Endodermal cell (in vitro differentiated cells): ENCODE measurements around the gene FBRSL1. TPM values are rescaled to one million over a fixed set of nuclear protein-coding genes. Genes with fewer than 3 reads are reported as not detected.

Experiments
- DNase-seq: peaks from one replicate; pipeline ENCODE4 v3.0.0-alpha.2; 2017
- H3K27ac ChIP-seq: 2 replicates; pipeline ENCODE4 v1.5.1; 2013; ENCODE audit warnings: mild to moderate bottlenecking, low read depth, low read length, moderate library complexity
- H3K27me3 ChIP-seq: 2 replicates; pipeline ENCODE4 v1.6.1; 2013; ENCODE audit warnings: mild to moderate bottlenecking, low read length, moderate library complexity; ENCODE audit not compliant: insufficient read depth, control insufficient read depth, poor library complexity, severe bottlenecking
- H3K36me3 ChIP-seq: 2 replicates; pipeline ENCODE4 v1.7.0; 2013; ENCODE audit warnings: mild to moderate bottlenecking, low read length, moderate library complexity; ENCODE audit not compliant: control insufficient read depth, insufficient read depth
- H3K4me1 ChIP-seq: one replicate; pipeline ENCODE4 v1.7.0; 2013; ENCODE audit warnings: low read length; ENCODE audit not compliant: control insufficient read depth, insufficient read depth
- H3K4me3 ChIP-seq: 2 replicates; pipeline ENCODE4 v1.5.1; 2013; ENCODE audit warnings: mild to moderate bottlenecking, low read length, moderate library complexity
- H3K9ac ChIP-seq: 2 replicates; pipeline ENCODE4 v1.6.1; 2013; ENCODE audit warnings: mild to moderate bottlenecking, low read length, moderate library complexity; ENCODE audit not compliant: poor library complexity, severe bottlenecking; ENCODE audit errors: extremely low read depth
- H3K9me3 ChIP-seq: 2 replicates; pipeline ENCODE4 v1.6.1; 2013; ENCODE audit warnings: mild to moderate bottlenecking, low read length, moderate library complexity; ENCODE audit not compliant: control insufficient read depth
- H3K27ac Mint-ChIP-seq: 2 replicates; pipeline ENCODE4 v1.8.0; 2020; ENCODE audit warnings: mixed read lengths
- H3K27me3 Mint-ChIP-seq: 2 replicates; pipeline ENCODE4 v1.8.0; 2021; ENCODE audit warnings: mild to moderate bottlenecking, mixed read lengths; ENCODE audit not compliant: insufficient read depth
- H3K36me3 Mint-ChIP-seq: 2 replicates; pipeline ENCODE4 v1.8.0; 2020; ENCODE audit warnings: low read depth, mixed read lengths
- H3K4me1 Mint-ChIP-seq: 2 replicates; pipeline ENCODE4 v1.8.0; 2020; ENCODE audit warnings: mixed read lengths
- H3K4me3 Mint-ChIP-seq: 2 replicates; pipeline ENCODE4 v1.8.0; 2020; ENCODE audit warnings: mild to moderate bottlenecking, moderate library complexity, mixed read lengths
- H3K9me3 Mint-ChIP-seq: 2 replicates; pipeline ENCODE4 v1.8.0; 2020; ENCODE audit warnings: mild to moderate bottlenecking, mixed read lengths
- CTCF ChIP-seq: fragments of 200-600 bp; sonication (generic); conservative IDR thresholded peaks from 2 replicates; pipeline ENCODE4 v1.5.0; 2021; ENCODE audit warnings: antibody characterized with exemption, mild to moderate bottlenecking
- WGBS, 2 experiments: methylation state at CpG; one replicate each; pipeline versions ENCODE4 v1.1.5 to v1.1.7; 2013; ENCODE audit warnings: missing lambda C conversion rate in 2 of 2, mixed read lengths in 1 of 2; ENCODE audit not compliant: insufficient coverage in 1 of 2, insufficient read length in 1 of 2; 5-methylcytosine and 5-hydroxymethylcytosine counted together
- total RNA-seq, 2 donors: library from RNA; stranded (reverse); fragmentation: NEBNext Ultra II Directional in 1 of 2; extraction: Animal tissue kit (Norgen Biotek cat#: 25700) in 1 of 2; gene quantifications; 2 replicates in 1 of 2; 3 replicates in 1 of 2; pipeline ENCODE4 v1.2.1, GENCODE V29; 2021

Gene FBRSL1
- total RNA-seq, 2 donors from 2014 or later = 74.9 to 92.3 TPM

DNA sequence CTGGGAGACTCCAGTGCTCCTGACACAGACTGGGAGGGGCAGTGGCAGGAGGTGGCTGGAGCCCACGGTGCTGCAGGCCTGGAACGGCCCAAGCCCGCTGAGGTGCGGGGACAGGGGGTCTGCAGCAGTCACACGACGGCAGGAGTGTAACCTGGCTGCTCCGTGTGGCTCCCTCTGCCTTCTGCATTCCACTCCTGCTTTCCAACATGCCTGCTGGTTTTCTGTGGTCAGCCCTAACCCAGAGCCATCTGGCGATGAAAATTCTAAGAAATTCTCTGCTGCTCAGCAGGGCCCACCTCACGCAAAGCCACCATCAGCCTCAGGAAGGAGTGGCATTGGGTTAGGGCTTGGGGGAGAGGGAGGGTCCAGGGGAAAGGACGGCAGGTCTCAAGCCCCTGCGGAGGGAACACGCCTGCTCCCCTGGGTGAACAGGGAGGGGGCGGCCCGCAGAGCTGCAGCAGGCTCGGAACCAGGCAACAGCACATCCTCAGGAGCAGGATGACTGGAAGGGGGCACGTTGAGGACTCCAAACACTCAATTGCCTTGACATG, 5.0 kb upstream of the FBRSL1 start:
- Mint-ChIP-seq H3K27ac (no peak overlapping the region), H3K9me3 (no peaks in the 10 kb centered on the region), H3K27me3 (peaks cover 85% of the 10 kb centered on the region), H3K4me1 (peaks cover 2% of the 10 kb centered on the region), H3K36me3 (no peaks in the 10 kb centered on the region), H3K4me3 (no peak overlapping the region)
- Histone ChIP-seq H3K27me3 (peaks cover 73% of the 10 kb centered on the region), H3K9ac (no peak overlapping the region), H3K4me3 (no peak overlapping the region), H3K27ac (no peak overlapping the region), H3K36me3 (no peaks in the 10 kb centered on the region), H3K9me3 (no peaks in the 10 kb centered on the region), H3K4me1 (no peaks in the 10 kb centered on the region)
- WGBS, 2 experiments = 74 to 76% methylated on average over 10 to 16 of the region's 16 CpGs
- DNase-seq = no peak
- no peak for TF ChIP-seq CTCF

DNA sequence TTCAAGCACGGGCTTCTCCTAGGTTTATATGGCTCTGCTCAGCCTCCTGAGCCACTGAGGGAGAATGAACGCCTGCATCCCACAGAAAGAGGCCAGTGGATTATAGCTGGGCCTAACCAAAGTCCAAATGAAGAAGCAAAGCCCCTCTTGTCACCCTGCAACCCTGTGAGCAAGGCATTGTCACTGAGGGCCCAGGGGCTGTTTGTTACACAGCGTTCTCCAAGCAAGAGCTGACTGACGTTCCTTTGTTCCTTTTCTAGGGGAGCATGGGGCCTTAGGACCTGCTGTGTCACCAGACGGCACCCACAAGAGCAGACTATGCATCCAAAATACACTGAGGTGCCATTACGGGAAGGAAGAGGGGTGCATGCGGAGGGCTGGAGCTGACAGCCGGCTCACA, 4.3 kb upstream of the FBRSL1 start:
- no peak overlapping the region for H3K4me3 Mint-ChIP-seq
- WGBS, 2 experiments = 82 to 87% methylated on average over 4 to 8 of the region's 8 CpGs
- no peak overlapping the region for H3K4me3 ChIP-seq
- H3K27me3 ChIP-seq = peaks cover 73% of the 10 kb centered on the region
- H3K36me3 ChIP-seq = no peaks in the 10 kb centered on the region
- H3K9me3 Mint-ChIP-seq = no peaks in the 10 kb centered on the region
- no peak overlapping the region for H3K9ac ChIP-seq
- H3K4me1 Mint-ChIP-seq = peaks cover 2% of the 10 kb centered on the region
- no peak overlapping the region for H3K27ac ChIP-seq
- peaks cover 79% of the 10 kb centered on the region for H3K27me3 Mint-ChIP-seq
- no peak overlapping the region for H3K27ac Mint-ChIP-seq
- no peaks in the 10 kb centered on the region for H3K9me3 ChIP-seq
- DNase-seq = no peak
- no peaks in the 10 kb centered on the region for H3K4me1 ChIP-seq
- H3K36me3 Mint-ChIP-seq = no peaks in the 10 kb centered on the region
- TF ChIP-seq CTCF = no peak

- no peak for DNase-seq
- 73 to 78% methylated on average over 5 to 8 of the region's 8 CpGs for WGBS, 2 experiments
- Mint-ChIP-seq H3K27ac (no peak overlapping the region), H3K36me3 (no peaks in the 10 kb centered on the region), H3K4me3 (no peak overlapping the region), H3K27me3 (peaks cover 74% of the 10 kb centered on the region), H3K9me3 (no peaks in the 10 kb centered on the region), H3K4me1 (peaks cover 5% of the 10 kb centered on the region)
- TF ChIP-seq CTCF = no peak
- no peak overlapping the region for H3K9ac ChIP-seq
- H3K27ac ChIP-seq = no peak overlapping the region
- H3K4me1 ChIP-seq = peaks cover 1% of the 10 kb centered on the region
- H3K9me3 ChIP-seq = no peaks in the 10 kb centered on the region
- H3K27me3 ChIP-seq = peaks cover 73% of the 10 kb centered on the region
- H3K4me3 ChIP-seq = no peak overlapping the region
- no peaks in the 10 kb centered on the region for H3K36me3 ChIP-seq
Observed at GRCh38 chr12:132486168-132486567, 3.8 kb upstream of the FBRSL1 start.
